ENCODE results near the gene CYB5B. TPM values are rescaled to one million over a fixed set of nuclear protein-coding genes. Genes with fewer than 3 reads are reported as not detected.

The CYB5B gene
- polyA plus RNA-seq, result 98.9 TPM

DNA sequence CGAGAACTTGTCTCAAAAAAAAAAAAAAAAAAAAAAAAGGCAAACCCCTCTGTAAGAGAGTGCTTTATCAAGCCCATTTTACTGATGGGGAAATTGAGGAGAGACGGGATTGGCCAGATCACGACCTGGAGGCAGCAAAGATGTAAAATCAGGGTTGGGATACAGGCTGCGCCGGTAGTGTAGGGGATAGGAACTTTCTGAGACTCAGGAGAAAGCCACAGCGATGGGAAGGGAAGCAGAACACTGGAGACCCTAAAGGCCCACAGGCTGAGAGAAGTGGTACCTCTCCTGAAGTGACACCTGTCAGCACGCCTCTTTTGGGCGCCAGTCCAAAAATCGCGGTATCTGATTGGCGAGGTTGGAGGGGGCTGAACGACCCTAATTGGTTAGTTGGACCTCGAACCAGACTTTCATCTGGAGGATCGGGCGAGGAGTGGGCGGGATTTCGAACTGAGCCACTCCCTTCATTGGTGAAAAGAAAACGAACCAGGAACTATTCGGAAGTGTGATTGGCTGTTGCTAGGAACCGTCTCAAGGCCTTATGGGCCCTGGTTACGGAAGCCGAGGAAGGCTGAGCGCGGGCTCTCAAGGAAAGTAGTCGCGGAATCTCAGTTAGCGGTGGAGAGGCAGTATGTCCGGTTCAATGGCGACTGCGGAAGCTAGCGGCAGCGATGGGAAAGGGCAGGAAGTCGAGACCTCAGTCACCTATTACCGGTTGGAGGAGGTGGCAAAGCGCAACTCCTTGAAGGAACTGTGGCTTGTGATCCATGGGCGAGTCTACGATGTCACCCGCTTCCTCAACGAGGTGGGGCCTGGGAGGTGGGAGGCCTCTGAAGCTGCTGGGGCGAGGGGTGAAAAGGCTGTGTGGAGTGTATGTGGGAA is at the start of gene CYB5B:
Gene CYB5B, plus strand, starts transcription at position 567 of the 882 bp plus-strand sequence. Its CDS starts 65 bp downstream, at position 632.
- Mint-ChIP-seq H3K4me1 (peaks cover 7 to 23% (median 14%) of the 10 kb centered on the region in 3 donors), H3K4me3 (peak within 1 kb of the TSS; percentile 94 to 100 (median 98)), H3K9me3 (peaks cover 0 to 7% (median 1%) of the 10 kb centered on the region in 3 donors), H3K36me3 (peaks cover 11% of the 10 kb centered on the region), H3K27ac (peak within 1 kb of the TSS; percentile 78 to 99 (median 97)), H3K27me3 (no peaks in the 10 kb centered on the region)

DNA sequence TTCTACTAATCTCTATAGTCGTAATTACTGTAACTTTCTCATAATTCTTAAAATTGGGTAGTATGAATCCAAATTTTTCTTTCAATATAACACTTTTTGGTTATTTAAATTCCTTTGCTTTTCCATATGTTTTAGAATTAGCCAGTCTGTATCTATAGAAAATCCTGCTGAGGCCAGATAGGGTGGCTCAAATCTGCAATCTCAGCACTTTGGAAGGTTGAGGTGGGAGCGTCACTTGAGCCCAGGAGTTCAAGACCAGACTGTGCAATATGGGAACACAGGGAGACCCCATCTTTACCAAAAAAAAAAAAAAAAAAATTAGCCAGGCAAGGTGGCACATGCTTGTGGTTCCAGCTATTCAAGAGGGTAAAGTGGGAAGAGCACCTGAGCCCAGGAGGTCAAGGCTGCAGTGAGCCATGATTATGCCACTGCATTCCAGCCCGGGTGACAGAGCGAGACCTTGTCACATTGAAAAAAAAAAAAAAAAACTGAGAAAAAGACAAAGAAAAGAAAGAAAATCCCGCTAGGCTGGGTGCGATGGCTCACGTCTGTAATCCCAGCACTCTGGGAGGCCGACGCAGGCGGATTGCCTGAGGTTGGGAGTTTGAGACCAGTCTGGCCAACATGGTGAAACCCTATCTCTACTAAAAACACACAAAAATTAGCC is 47.9 kb upstream of the CYB5B start:
- peaks cover 15% of the 10 kb centered on the region for H3K36me3 Mint-ChIP-seq
- no peak overlapping the region for H3K27ac Mint-ChIP-seq
- H3K9me3 Mint-ChIP-seq, result no peaks in the 10 kb centered on the region
- peaks cover 37 to 44% (median 40%) of the 10 kb centered on the region in 3 donors for H3K4me1 Mint-ChIP-seq
- no peaks in the 10 kb centered on the region for H3K27me3 Mint-ChIP-seq
- H3K4me3 Mint-ChIP-seq, result peak overlapping the region in 1 of 4 donors; percentile 43

DNA sequence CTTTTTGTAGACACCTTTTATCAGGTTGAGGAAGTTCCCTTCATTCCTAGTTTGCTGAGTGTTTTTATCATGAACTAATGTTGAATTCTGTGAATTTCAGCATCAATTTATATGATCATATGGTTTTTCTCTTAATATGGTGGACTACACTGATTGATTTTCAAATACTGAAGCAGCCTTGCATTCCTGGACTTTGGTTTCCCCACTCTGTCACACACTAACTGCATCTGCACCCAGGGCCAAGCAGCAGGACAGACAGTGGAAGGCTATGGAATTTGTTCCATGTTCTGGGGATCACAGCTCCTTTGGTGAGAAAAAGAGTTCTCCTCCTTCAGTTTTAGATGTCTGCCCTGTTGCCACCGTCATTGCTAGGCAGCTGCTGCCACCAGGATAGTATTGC is 46.4 kb upstream of the CYB5B start:
- Mint-ChIP-seq H3K4me1 (peaks cover 34 to 40% (median 36%) of the 10 kb centered on the region in 3 donors), H3K27me3 (no peaks in the 10 kb centered on the region), H3K36me3 (peaks cover 24% of the 10 kb centered on the region), H3K4me3 (no peak overlapping the region), H3K9me3 (no peaks in the 10 kb centered on the region), H3K27ac (peak overlapping the region; percentile 63 to 75 (median 74))

DNA sequence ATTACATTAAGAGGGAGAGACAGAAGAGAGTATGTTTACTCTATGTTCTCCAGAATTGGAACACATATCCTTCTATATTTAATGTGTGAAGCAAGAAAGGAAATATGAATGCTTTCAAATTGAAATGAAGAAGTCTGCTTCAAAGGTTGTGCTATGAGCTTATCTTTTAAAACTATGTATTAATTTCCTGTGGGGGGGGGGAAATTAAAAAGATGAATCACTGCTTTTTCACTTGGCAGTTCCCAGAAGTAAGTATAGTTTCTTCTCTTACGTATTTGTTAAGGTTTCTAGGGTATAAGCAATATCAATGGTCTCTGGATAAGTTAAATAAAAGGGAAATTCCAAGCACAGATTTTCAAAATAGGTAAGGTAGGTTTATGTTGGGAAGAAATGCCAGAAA is 45.7 kb upstream of the CYB5B start:
- peak overlapping the region in 2 of 3 donors; percentile 21 to 28 for H3K27ac Mint-ChIP-seq
- no peaks in the 10 kb centered on the region for H3K9me3 Mint-ChIP-seq
- H3K4me1 Mint-ChIP-seq, result peaks cover 32 to 35% (median 33%) of the 10 kb centered on the region in 3 donors
- no peaks in the 10 kb centered on the region for H3K27me3 Mint-ChIP-seq
- peak overlapping the region in 2 of 4 donors; percentile 4 to 45 for H3K4me3 Mint-ChIP-seq
- H3K36me3 Mint-ChIP-seq, result peaks cover 24% of the 10 kb centered on the region

- H3K27ac Mint-ChIP-seq, result peak overlapping the region; percentile 76 to 80 (median 78)
- peaks cover 26% of the 10 kb centered on the region for H3K36me3 Mint-ChIP-seq
- no peaks in the 10 kb centered on the region for H3K9me3 Mint-ChIP-seq
- H3K4me1 Mint-ChIP-seq, result peaks cover 33 to 43% (median 42%) of the 10 kb centered on the region in 3 donors
- no peaks in the 10 kb centered on the region for H3K27me3 Mint-ChIP-seq
- peak overlapping the region in 3 of 4 donors; percentile 23 to 80 (median 70) for H3K4me3 Mint-ChIP-seq
Measured at GRCh38 chr16:69381231-69381630, 43.2 kb upstream of the CYB5B start.

- peak overlapping the region; percentile 67 to 78 (median 76) for H3K27ac Mint-ChIP-seq
- no peaks in the 10 kb centered on the region for H3K27me3 Mint-ChIP-seq
- peak overlapping the region in 2 of 4 donors; percentile 50 to 64 for H3K4me3 Mint-ChIP-seq
- H3K36me3 Mint-ChIP-seq, result peaks cover 22% of the 10 kb centered on the region
- H3K4me1 Mint-ChIP-seq, result peaks cover 34 to 44% (median 42%) of the 10 kb centered on the region in 3 donors
- no peaks in the 10 kb centered on the region for H3K9me3 Mint-ChIP-seq
Measured at GRCh38 chr16:69382421-69382820, 42.0 kb upstream of the CYB5B start.

DNA sequence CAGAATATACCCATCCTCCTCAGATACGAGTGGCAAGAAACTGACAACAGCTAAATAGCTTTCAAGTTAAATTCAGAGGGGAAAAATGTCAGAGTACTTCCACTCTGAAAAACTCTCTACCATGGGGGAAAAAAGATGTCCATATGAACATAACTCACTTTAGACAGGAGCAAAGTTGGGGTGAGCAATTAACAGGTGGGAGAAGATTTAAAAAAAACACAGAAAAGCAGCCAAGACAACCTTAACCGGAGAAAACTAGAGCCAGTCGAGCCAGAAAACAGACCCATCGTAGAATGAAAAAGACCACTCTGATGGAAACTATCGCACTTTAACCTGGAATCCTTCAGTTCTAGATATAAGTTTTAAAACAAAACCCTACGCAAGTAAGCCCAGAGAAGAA is 39.4 kb upstream of the CYB5B start:
- peaks cover 17% of the 10 kb centered on the region for H3K36me3 Mint-ChIP-seq
- H3K4me1 Mint-ChIP-seq, result peaks cover 25 to 33% (median 27%) of the 10 kb centered on the region in 3 donors
- peak overlapping the region; percentile 89 to 97 (median 97) for H3K4me3 Mint-ChIP-seq
- H3K27ac Mint-ChIP-seq, result peak overlapping the region; percentile 87 to 96 (median 96)
- H3K27me3 Mint-ChIP-seq, result no peaks in the 10 kb centered on the region
- H3K9me3 Mint-ChIP-seq, result no peaks in the 10 kb centered on the region

DNA sequence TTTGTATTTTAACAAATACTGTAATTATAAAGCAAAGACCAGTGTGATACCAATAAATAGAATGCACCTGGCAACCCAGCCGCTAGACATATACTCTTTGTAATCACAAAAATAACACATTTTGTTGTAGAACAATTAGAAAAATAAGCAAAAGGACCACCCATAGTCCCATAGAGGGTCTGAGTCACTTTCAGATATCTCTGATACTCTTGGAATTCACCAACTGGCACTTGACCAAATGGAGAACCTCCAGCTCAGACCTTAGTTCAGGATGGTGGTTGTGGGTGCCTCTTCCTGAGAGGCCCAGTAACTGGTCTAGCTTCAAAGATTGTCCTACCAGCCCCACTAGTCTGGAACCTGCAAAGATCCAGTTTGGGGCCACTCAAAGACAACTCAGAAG is 37.8 kb upstream of the CYB5B start:
- Mint-ChIP-seq H3K4me3 (peak overlapping the region; percentile 89 to 98 (median 97)), H3K36me3 (peaks cover 13% of the 10 kb centered on the region), H3K4me1 (peaks cover 19 to 30% (median 22%) of the 10 kb centered on the region in 3 donors), H3K27ac (peak overlapping the region in 2 of 3 donors; percentile 87 to 96), H3K27me3 (no peaks in the 10 kb centered on the region), H3K9me3 (no peaks in the 10 kb centered on the region)

- Mint-ChIP-seq H3K27me3 (no peaks in the 10 kb centered on the region), H3K27ac (peak overlapping the region in 1 of 3 donors; percentile 73), H3K9me3 (no peaks in the 10 kb centered on the region), H3K36me3 (no peaks in the 10 kb centered on the region), H3K4me3 (peak overlapping the region in 1 of 4 donors; percentile 9), H3K4me1 (peaks cover 0 to 4% (median 4%) of the 10 kb centered on the region in 3 donors)
Measured at GRCh38 chr16:69393898-69394849, 30.2 kb upstream of the CYB5B start.

GRCh38 chr16:69395859-69396186 is 28.6 kb upstream of the CYB5B start:
- Mint-ChIP-seq H3K4me3 (no peak overlapping the region), H3K4me1 (peaks cover 0 to 4% (median 4%) of the 10 kb centered on the region in 3 donors), H3K36me3 (no peaks in the 10 kb centered on the region), H3K9me3 (no peaks in the 10 kb centered on the region), H3K27me3 (no peaks in the 10 kb centered on the region), H3K27ac (no peak overlapping the region)

GRCh38 chr16:69396187-69397061 is 28.0 kb upstream of the CYB5B start:
- H3K27ac Mint-ChIP-seq, result no peak overlapping the region
- no peaks in the 10 kb centered on the region for H3K27me3 Mint-ChIP-seq
- no peaks in the 10 kb centered on the region for H3K36me3 Mint-ChIP-seq
- H3K4me1 Mint-ChIP-seq, result peaks cover 0 to 4% (median 4%) of the 10 kb centered on the region in 3 donors
- peak overlapping the region in 2 of 4 donors; percentile 61 to 69 for H3K4me3 Mint-ChIP-seq
- no peaks in the 10 kb centered on the region for H3K9me3 Mint-ChIP-seq

GRCh38 chr16:69397821-69398521 is 26.4 kb upstream of the CYB5B start:
- no peak overlapping the region for H3K4me3 Mint-ChIP-seq
- H3K27me3 Mint-ChIP-seq, result no peaks in the 10 kb centered on the region
- H3K36me3 Mint-ChIP-seq, result no peaks in the 10 kb centered on the region
- no peak overlapping the region for H3K27ac Mint-ChIP-seq
- H3K9me3 Mint-ChIP-seq, result no peaks in the 10 kb centered on the region
- H3K4me1 Mint-ChIP-seq, result peaks cover 5 to 10% (median 10%) of the 10 kb centered on the region in 3 donors

- Mint-ChIP-seq H3K36me3 (no peaks in the 10 kb centered on the region), H3K9me3 (no peaks in the 10 kb centered on the region), H3K4me3 (no peak overlapping the region), H3K27ac (no peak overlapping the region), H3K27me3 (peaks cover under 1% of the 10 kb centered on the region), H3K4me1 (peaks cover 5 to 10% (median 10%) of the 10 kb centered on the region in 3 donors)
Measured at GRCh38 chr16:69399361-69399760, 25.1 kb upstream of the CYB5B start.

Data from IgD-negative memory B cell (primary cell).